ENCODE results near the gene CLEC4F. TPM values are rescaled to one million over a fixed set of nuclear protein-coding genes. Genes with fewer than 3 reads are reported as not detected.

The CLEC4F gene
- total and polyA plus RNA-seq, 7 donors, result 0.15 to 0.55 TPM; not detected in 5

DNA sequence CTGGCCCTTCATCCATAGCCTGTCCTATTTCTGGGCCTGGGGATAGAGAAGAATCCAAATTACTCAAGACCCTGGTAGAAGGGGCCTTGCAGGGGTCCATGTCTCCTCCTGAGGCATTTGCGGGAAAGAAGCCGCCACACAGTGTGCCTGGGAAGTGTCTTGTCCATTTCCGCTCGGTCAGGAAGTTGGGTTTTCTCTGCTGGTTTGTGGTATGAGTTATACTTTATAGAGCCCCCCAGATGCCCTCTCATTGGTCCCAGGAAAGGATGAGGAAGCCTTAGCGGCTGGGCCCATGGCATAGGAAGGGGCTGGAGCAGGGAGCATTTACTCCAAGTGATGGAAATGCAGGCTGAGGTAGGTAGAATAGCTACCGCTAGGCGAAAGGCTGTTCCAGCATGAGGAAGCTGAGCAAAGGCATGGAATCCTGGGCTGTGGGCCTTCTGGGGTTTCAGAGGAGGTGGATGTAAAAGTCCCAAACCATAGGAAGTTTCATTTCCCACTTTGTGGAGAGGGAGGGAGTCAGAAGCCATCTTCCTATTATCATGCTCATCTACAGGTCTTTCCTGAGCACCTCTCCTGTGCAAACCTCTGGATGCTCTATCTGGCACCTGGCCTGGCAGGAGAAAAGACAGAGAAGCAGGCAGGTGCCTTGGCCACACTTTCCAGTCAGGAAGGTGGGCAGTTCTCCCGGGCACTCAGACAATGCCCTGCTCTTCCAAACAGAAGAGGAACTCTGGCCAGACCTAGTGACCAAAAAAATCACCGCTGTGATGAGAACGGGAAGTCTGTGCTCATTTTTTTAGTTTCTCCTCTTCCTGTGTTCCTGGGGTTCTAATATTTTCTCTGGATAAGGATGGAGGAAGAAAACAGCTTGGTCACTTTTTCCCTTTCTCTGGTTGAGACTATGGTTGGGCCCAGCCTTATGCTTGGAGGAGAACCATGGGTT, 17.9 kb upstream of the CLEC4F start:
- Histone ChIP-seq H3K36me3 (no peaks in the 10 kb centered on the region), H3K4me1 (no peaks in the 10 kb centered on the region), H3K9me3 (no peaks in the 10 kb centered on the region), H3K27ac (no peak overlapping the region), H3K27me3 (peaks cover 0 to 8% (median 0%) of the 10 kb centered on the region in 3 donors), H3K4me3 (no peak overlapping the region)
- DNase-seq, result no peak
- WGBS, 2 donors, result 83 to 84% methylated on average over 10 of the region's 10 CpGs
- TF ChIP-seq EP300 (IDR thresholded peaks at IDR 0.05), result no peak
- no peak for TF ChIP-seq POLR2AphosphoS5 (IDR thresholded peaks at IDR 0.05)
- TF ChIP-seq, protein P1, sequence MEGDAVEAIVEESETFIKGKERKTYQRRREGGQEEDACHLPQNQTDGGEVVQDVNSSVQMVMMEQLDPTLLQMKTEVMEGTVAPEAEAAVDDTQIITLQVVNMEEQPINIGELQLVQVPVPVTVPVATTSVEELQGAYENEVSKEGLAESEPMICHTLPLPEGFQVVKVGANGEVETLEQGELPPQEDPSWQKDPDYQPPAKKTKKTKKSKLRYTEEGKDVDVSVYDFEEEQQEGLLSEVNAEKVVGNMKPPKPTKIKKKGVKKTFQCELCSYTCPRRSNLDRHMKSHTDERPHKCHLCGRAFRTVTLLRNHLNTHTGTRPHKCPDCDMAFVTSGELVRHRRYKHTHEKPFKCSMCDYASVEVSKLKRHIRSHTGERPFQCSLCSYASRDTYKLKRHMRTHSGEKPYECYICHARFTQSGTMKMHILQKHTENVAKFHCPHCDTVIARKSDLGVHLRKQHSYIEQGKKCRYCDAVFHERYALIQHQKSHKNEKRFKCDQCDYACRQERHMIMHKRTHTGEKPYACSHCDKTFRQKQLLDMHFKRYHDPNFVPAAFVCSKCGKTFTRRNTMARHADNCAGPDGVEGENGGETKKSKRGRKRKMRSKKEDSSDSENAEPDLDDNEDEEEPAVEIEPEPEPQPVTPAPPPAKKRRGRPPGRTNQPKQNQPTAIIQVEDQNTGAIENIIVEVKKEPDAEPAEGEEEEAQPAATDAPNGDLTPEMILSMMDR (IDR thresholded peaks at IDR 0.05), result no peak
- TF ChIP-seq POLR2A (IDR thresholded peaks at IDR 0.05), result no peak
- intact Hi-C loops (cut with DNase I), result no loop called here

DNA sequence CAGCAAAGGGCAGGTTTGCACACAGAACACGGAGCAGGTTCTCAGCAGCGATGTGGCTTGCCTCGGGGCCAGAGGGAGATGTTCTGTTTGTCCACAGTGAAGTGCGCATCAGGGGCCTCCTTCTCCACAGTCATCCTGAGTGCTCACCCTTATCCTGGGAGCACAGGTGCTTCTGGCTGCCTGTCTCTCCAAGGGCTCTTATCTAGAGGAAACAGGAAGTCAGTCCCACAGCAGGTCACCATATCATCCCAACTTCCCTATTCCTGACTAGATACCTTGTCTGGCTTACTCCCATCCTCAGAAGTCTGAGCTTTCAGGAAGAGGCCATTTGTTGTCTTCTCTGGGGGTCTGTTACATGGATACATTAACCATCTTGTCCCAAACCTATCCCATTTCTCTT, 15.2 kb upstream of the CLEC4F start, which contains the start of gene CD207:
TSS of gene CD207 (minus strand) at position 174 of the 400 bp plus-strand sequence. CDS start at position 134, 40 bp downstream.
- no peak for DNase-seq
- H3K4me1 ChIP-seq, result no peaks in the 10 kb centered on the region
- no peak within 1 kb of the TSS for H3K27ac ChIP-seq
- no peaks in the 10 kb centered on the region for H3K9me3 ChIP-seq
- H3K4me3 ChIP-seq, result no peak within 1 kb of the TSS
- intact Hi-C loops (cut with DNase I), result no loop called here
- TF ChIP-seq POLR2A (IDR thresholded peaks at IDR 0.05), result no peak
- TF ChIP-seq, protein P1 (IDR thresholded peaks at IDR 0.05), result no peak
- TF ChIP-seq EP300 (IDR thresholded peaks at IDR 0.05), result no peak
- no peak for TF ChIP-seq POLR2AphosphoS5 (IDR thresholded peaks at IDR 0.05)
- H3K27me3 ChIP-seq, result no peaks in the 10 kb centered on the region
- no peaks in the 10 kb centered on the region for H3K36me3 ChIP-seq
- 86 to 87% methylated on average over 4 of the region's 4 CpGs for WGBS, 2 donors

DNA sequence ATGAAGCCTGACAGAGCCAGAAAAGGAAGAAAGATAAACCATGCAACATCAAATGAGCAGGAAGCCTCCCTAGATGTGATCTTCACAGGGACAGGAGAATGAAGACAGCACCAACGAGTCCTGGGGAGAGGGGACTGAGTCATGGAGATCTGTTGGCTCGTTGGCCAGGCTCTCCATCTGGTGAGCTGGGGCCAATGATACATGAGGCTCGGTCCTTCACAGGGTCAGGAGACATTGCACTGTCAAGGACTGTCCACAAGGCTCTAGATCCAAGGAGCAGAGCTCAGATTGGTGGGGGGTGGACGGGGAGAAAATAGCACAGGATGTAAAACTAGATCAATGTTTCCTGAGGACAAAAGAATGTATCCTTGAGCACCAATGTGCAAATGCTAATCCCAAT, 14.5 kb upstream of the CLEC4F start:
- Histone ChIP-seq H3K4me3 (no peak overlapping the region), H3K9me3 (no peaks in the 10 kb centered on the region), H3K27me3 (no peaks in the 10 kb centered on the region), H3K4me1 (no peaks in the 10 kb centered on the region), H3K36me3 (no peaks in the 10 kb centered on the region), H3K27ac (no peak overlapping the region)
- WGBS, 2 donors, result 57 to 68% methylated on average over 4 of the region's 4 CpGs
- intact Hi-C loops (cut with DNase I), result no loop called here
- no peak for DNase-seq
- TF ChIP-seq POLR2A (IDR thresholded peaks at IDR 0.05) (no peak), EP300 (IDR thresholded peaks at IDR 0.05) (no peak), POLR2AphosphoS5 (IDR thresholded peaks at IDR 0.05) (no peak)
- TF ChIP-seq, protein P1 (IDR thresholded peaks at IDR 0.05), result no peak

DNA sequence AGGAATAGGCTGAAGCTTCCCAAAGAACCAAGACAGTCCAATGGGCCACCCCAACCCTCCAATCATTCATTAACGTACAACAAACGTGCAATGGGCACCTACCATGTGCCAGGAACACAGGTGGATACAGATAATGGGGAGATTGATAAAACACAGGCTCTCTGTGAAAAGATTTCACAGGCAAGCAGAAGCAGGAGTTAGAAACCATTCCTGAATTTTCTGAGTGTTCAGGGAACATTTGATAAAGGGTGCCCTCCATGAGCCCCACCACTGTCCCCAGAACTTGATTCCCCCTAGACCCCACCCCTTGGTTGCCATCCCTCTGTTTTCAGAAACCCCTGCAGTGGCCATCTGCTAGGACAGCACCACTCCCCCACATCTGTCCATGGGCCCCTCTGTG, 13.7 kb upstream of the CLEC4F start:
- Histone ChIP-seq H3K9me3 (no peaks in the 10 kb centered on the region), H3K4me1 (no peaks in the 10 kb centered on the region), H3K4me3 (no peak overlapping the region), H3K27me3 (peaks cover 0 to 3% (median 0%) of the 10 kb centered on the region in 3 donors), H3K27ac (no peak overlapping the region), H3K36me3 (no peaks in the 10 kb centered on the region)
- intact Hi-C loops (cut with DNase I), result no loop called here
- TF ChIP-seq EP300 (IDR thresholded peaks at IDR 0.05) (no peak), POLR2AphosphoS5 (IDR thresholded peaks at IDR 0.05) (no peak), POLR2A (IDR thresholded peaks at IDR 0.05) (no peak)
- TF ChIP-seq, protein P1 (IDR thresholded peaks at IDR 0.05), result no peak
- WGBS, 2 donors, result 80 to 85% methylated on average over 2 of the region's 2 CpGs
- no peak for DNase-seq
